Activated naive CD4-positive, alpha-beta T cell treated with anti-CD3 and anti-CD28 coated beads, Interleukin-2, amount 50 U/mL, for 72 hours (primary cell): ENCODE data around the gene BTK. TPM values are rescaled to one million over a fixed set of nuclear protein-coding genes. Genes with fewer than 3 reads are reported as not detected.

ENCODE experiments used
- ATAC-seq, 2 donors: fragments of 150-1000 bp; cut with Tn5 transposase; 2 replicates each; pipeline ENCODE4 v1.10.0; 2021; ENCODE audit warnings: mild to moderate bottlenecking in 2 of 2, moderate library complexity in 2 of 2
- DNase-seq, 2 donors: peaks; one replicate each; pipeline ENCODE4 v3.0.0; 2021 to 2022; ENCODE audit warnings: low spot score in 2 of 2
- H3K27ac Mint-ChIP-seq, 2 donors: one replicate each; pipeline ENCODE4 v1.8.0; 2022; ENCODE audit warnings: mild to moderate bottlenecking in 2 of 2, mixed read lengths in 2 of 2
- H3K36me3 Mint-ChIP-seq, 2 donors: one replicate each; pipeline ENCODE4 v1.8.0; 2022; ENCODE audit warnings: mixed read lengths in 2 of 2
- H3K9me3 Mint-ChIP-seq, 2 donors: one replicate each; pipeline ENCODE4 v1.8.0; 2022; ENCODE audit warnings: mixed read lengths in 2 of 2
- total RNA-seq, 2 donors: library from RNA; stranded (reverse); gene quantifications; one replicate each; pipeline ENCODE4 v1.2.3, GENCODE V29; 2022

Gene BTK
- total RNA-seq, 2 donors from 2014 or later, result 0.19 to 0.41 TPM

DNA sequence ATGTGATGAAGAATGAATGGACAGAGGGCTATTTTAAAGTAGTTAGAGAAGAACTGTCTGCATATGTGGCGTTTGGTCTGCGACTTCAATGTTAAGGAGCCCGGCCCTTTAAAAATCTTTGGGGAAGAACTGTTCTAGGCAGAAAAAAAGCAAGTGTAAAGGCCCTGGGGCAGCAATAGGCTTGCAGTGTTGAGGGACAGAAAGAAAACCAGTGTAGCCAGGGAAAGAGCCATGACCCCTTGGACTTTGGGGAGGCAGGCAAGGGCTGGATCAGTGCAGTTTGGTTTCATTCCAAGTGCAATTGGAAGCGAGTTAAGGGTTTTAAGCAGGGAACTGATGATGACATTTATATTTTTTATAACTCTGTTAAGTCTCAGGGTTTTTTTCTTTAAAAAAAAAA lies 13.8 kb upstream of the BTK start:
- Mint-ChIP-seq H3K27ac (peak overlapping the region in 1 of 2 donors; percentile 44), H3K36me3 (peaks cover 0 to 27% of the 10 kb centered on the region in 2 donors)
- ATAC-seq, result no peak

DNA sequence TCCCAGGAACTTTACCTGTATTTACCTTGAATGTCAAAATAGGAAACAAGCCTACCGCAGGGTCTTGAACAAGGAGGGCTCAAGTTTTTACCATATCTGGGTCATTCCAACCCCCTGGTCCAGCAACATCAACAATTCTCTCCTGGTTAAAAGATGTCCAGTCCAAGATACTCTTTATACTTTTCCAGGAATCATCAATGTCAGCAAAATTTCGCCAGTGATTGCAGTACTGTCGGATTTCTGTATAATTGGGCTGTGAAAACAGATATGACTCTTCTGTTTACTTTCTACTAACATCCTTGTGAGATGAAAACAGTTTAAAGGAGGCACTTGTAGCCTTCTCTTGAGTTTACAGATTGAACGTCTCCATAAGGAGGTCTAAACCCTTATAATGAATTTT lies 12.7 kb upstream of the BTK start:
- Mint-ChIP-seq H3K36me3 (peaks cover 1 to 25% of the 10 kb centered on the region in 2 donors), H3K9me3 (no peaks in the 10 kb centered on the region), H3K27ac (no peak overlapping the region)
- ATAC-seq (no peak), DNase-seq (no peak)

More for the DNA sequence above, 13.8 kb upstream of the BTK start:
- no peak for DNase-seq
- H3K9me3 Mint-ChIP-seq, result no peaks in the 10 kb centered on the region

GRCh38 chrX:101397779-101398178 lies 11.8 kb upstream of the BTK start:
- DNase-seq, result no peak
- Mint-ChIP-seq H3K27ac (peak overlapping the region in 1 of 2 donors; percentile 29), H3K36me3 (peaks cover 8 to 34% of the 10 kb centered on the region in 2 donors), H3K9me3 (no peaks in the 10 kb centered on the region)
- no peak for ATAC-seq

DNA sequence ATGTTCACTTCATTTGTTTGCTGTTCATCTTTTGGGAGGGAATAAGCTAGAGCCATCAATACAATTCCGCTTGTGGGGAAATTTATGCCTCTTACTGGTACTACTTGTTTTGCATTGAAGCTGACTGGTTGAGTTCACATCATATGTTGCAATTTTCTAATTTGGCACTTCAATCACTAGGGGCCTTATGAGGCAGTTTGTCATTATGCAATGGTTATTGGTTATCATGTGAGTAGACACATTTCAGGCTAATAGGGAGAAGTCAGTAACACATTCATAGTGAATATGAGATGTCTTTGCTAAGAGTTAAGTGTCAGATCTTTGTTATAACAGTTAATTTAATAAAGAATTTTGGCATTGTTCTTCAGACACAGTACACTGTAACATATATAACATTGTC lies 9.8 kb upstream of the BTK start:
- DNase-seq, result no peak
- Mint-ChIP-seq H3K36me3 (peaks cover 28 to 43% of the 10 kb centered on the region in 2 donors), H3K27ac (no peak overlapping the region)

GRCh38 chrX:101394372-101394771 lies 8.4 kb upstream of the BTK start:
- H3K36me3 Mint-ChIP-seq, result peaks cover 29 to 32% of the 10 kb centered on the region in 2 donors
- no peaks in the 10 kb centered on the region for H3K9me3 Mint-ChIP-seq
- no peak for DNase-seq
- no peak overlapping the region for H3K27ac Mint-ChIP-seq
- ATAC-seq, result no peak

More for the DNA sequence above, 9.8 kb upstream of the BTK start:
- ATAC-seq, result no peak
- no peaks in the 10 kb centered on the region for H3K9me3 Mint-ChIP-seq

DNA sequence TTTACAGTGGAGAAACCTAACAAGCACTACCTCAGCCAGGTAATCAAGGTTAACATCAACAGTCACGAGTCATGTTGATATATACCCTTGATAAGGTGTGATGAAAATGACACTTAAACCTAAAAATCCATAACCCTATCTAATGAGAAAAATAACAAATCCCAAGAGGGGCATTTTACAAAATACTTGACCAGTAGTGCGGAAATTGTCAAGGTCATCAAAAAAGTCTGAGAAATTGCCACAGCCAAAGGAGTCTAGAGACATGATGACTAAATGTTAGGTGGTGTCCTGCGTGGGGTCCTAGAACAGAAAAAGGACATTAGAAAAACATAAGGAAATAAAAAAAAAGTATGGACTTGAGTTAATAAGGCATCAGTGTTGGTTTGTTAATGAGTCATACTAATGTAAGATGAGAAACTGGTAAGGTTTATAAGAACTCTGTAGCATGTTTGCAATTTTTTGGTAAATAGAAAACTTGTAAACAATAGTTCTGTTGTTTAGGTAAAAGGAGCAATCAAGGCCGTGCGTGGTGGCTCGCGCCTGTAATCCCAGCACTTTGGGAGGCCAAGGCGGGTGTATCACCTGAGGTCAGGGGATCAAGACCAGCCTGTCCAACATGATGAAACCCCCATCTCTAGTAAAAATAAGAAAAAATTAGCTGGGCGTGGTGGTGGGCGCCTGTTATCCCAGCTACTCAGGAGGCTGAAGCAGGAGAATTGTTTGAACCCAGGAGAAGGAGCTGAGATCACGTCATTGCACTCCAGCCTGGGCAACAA lies 7.7 kb upstream of the BTK start:
- peaks cover 29% of the 10 kb centered on the region in 2 donors for H3K36me3 Mint-ChIP-seq
- H3K9me3 Mint-ChIP-seq, result no peaks in the 10 kb centered on the region
- ATAC-seq (no peak), DNase-seq (no peak)
- peak overlapping the region; percentile 40 to 94 for H3K27ac Mint-ChIP-seq

DNA sequence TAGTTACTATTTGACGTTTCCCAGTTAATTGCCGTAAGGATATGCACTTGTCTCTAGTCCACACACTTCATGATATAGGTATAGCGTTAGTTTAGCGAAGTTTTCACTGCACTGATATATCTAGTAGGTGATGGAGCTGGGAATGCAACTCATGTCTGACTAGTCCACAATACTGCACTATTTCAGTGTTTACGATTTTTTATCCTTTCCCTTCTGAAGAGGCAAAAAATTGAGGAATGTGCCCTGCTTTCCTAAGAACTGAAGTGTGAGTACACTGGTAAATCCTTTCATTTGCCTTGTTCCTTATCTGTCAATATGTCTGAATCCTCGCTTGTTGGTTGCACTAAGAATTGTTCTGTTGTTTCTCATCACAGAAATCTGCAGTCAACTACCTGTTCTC lies 5.8 kb upstream of the BTK start:
- H3K36me3 Mint-ChIP-seq, result peaks cover 29% of the 10 kb centered on the region in 2 donors
- DNase-seq, result no peak
- peak overlapping the region; percentile 94 to 98 for H3K27ac Mint-ChIP-seq
- H3K9me3 Mint-ChIP-seq, result no peaks in the 10 kb centered on the region
- no peak for ATAC-seq

GRCh38 chrX:101390664-101391525 lies 4.9 kb upstream of the BTK start, which contains the start of gene RPL36A:
Gene RPL36A, plus strand, starts transcription at chrX:101391011. Its CDS starts 33 bp downstream, at chrX:101391044.
- H3K27ac Mint-ChIP-seq, result peak within 1 kb of the TSS; percentile 94 to 98

DNA sequence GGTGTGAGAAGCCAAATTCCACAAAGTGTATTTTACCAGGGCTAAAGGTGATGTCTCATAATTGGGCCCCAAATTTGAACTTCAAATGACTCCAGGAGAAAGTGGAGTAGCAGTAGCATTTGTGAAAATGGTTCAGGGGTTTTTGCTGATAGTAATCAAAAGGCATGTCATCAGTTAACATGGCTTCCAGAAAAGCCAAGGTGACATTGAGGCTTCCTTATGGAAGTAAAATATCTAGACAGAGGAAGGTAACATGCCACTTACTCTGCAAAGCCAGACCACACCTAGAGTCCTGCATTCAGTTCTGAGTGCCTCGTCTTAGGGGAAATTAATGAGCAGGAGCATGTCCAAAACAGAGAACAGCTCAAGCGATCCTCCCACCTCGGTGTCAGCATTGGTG lies 2.6 kb upstream of the BTK start:
- Mint-ChIP-seq H3K27ac (no peak overlapping the region), H3K36me3 (peaks cover 25 to 26% of the 10 kb centered on the region in 2 donors), H3K9me3 (no peaks in the 10 kb centered on the region)
- DNase-seq, result no peak
- ATAC-seq, result no peak

More at GRCh38 chrX:101390664-101391525, 4.9 kb upstream of the BTK start, which contains the start of gene RPL36A:
- DNase-seq (peak; percentile 76 to 83), ATAC-seq (peak; percentile 97 to 98)
- Mint-ChIP-seq H3K36me3 (peaks cover 29% of the 10 kb centered on the region in 2 donors), H3K9me3 (no peaks in the 10 kb centered on the region)

DNA sequence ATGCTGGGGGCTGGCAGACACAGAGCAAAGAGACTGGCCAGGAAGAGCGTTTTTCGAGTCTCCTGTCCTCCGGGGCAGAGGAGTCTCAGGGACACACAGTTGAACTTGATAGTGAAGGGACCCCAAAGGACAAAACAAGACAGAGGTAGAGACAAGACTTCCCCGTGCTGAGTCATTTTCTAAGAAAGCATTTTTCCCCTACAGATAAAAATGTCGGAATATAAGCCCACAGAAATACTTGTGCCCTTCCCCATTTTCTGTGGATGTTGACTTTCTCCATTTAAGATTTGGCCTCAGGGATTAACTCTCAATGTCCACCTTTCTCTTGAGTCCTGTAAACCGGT lies 523 bp upstream of the BTK start:
- no peaks in the 10 kb centered on the region for H3K9me3 Mint-ChIP-seq

GRCh38 chrX:101385026-101385684 lies 836 bp downstream of the BTK start:
- H3K9me3 Mint-ChIP-seq, result no peaks in the 10 kb centered on the region

More for the DNA sequence above, 523 bp upstream of the BTK start:
- peaks cover 8% of the 10 kb centered on the region in 2 donors for H3K36me3 Mint-ChIP-seq
- DNase-seq (no peak), ATAC-seq (no peak)
- peak overlapping the region in 1 of 2 donors; percentile 25 for H3K27ac Mint-ChIP-seq

DNA sequence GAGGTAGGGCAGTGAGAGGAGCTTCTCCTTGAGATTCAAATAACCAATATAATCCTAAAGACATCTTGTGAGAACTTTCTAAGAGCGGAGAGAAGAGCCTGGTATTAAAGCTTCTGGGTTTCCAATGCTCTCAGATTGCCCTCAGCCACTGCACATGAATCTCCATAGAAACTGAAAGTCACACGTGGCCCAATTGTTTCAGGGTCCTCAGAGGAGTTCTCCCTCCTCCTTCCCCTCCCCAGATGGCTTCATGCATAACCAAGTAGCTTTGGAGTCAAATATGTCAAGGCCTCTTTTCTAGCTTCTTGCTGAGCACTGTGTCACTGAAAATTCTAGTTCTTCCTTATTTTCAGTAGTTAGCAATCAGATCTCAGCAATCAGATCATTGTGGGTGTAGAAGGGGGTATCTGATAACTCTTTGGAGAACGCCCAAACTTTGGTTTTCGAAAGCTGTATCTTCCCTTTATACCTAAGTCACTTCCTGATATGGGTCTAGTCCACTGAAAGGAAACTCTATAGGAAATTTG lies 2.2 kb downstream of the BTK start:
- DNase-seq (no peak), ATAC-seq (no peak)
- H3K27ac Mint-ChIP-seq, result no peak overlapping the region
- no peaks in the 10 kb centered on the region for H3K36me3 Mint-ChIP-seq
- no peaks in the 10 kb centered on the region for H3K9me3 Mint-ChIP-seq

More at GRCh38 chrX:101385026-101385684, 836 bp downstream of the BTK start:
- DNase-seq (no peak), ATAC-seq (no peak)
- no peaks in the 10 kb centered on the region for H3K36me3 Mint-ChIP-seq
- H3K27ac Mint-ChIP-seq, result no peak overlapping the region

DNA sequence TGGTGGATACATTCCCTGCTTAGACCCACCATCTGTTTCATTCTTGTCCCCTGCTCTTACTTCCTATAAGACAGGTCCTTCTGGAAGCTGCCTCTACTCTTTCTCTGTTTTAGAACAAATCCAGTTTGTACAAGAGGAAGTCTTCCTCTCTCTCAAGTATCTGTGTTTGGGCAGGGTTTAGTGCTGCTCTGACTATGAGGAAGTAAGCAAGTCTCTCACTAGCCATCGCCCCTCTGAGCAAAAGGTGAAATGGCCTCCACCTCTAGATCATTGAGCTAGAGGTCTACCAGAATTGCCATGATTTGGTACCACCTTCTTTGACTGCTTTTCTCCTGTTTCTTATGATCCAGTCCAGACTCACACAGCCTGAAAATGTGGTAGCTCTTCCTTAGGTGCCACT lies 8.4 kb downstream of the BTK start:
- H3K36me3 Mint-ChIP-seq, result no peaks in the 10 kb centered on the region

DNA sequence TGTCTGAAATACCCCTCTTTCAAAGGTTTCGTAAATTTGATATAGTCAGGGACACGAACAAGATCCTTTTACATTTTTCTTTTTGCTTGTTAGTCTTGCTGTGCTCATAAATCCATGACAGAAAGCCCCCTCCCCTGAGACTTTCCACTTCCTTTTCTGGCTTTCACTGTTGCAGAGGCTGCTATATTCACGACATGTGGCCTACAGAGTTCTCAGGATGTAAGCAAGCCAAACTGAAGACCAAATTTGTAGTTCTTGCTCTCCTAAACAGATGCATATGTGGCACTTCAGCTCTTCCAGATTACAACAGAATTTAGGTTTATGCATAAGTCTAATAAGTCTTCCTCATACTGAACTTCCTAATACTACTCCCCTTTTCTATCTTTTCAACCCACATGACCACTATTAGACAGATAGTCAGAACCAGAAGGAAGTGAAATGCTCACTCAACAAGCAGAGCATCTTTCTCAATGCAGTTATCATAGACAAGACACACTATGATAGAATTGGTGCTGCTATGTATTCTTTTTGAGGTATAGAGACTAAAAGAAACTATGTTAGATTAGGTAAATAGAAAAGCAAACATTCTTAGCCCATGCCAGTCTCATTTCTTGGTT lies 15.0 kb downstream of the BTK start:
- no peak overlapping the region for H3K27ac Mint-ChIP-seq
- H3K36me3 Mint-ChIP-seq, result no peaks in the 10 kb centered on the region
- no peaks in the 10 kb centered on the region for H3K9me3 Mint-ChIP-seq
- ATAC-seq, result no peak
- DNase-seq, result no peak

More for the DNA sequence above, 8.4 kb downstream of the BTK start:
- Mint-ChIP-seq H3K9me3 (no peaks in the 10 kb centered on the region), H3K27ac (no peak overlapping the region)
- DNase-seq (no peak), ATAC-seq (no peak)

DNA sequence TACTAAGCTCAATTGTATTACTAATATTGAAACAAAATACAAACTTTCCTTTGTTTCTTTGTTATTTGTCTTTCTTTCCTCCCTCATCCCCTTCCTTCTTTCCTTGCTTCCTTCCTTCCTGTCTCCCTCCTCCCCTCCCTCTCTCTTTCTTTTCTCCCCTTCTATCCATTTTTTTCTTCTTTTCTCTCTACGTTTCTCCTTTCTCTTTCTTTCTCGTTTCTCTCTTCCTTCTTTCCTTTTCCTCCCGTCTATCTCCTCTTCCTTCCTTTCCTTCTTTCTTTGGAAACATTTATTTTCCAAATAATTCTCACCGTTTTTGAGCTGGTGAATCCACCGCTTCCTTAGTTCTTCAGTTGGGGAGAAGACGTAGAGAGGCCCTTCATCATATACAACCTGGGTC lies 16.3 kb downstream of the BTK start:
- no peaks in the 10 kb centered on the region for H3K36me3 Mint-ChIP-seq
- no peak for ATAC-seq
- DNase-seq, result no peak
- H3K9me3 Mint-ChIP-seq, result no peaks in the 10 kb centered on the region
- no peak overlapping the region for H3K27ac Mint-ChIP-seq

- no peaks in the 10 kb centered on the region for H3K36me3 Mint-ChIP-seq
- DNase-seq (no peak), ATAC-seq (no peak)
- no peaks in the 10 kb centered on the region for H3K9me3 Mint-ChIP-seq
- no peak overlapping the region for H3K27ac Mint-ChIP-seq
Measured at GRCh38 chrX:101368800-101369199, 17.2 kb downstream of the BTK start.
